ENCODE data around the gene KIAA0232. TPM values are rescaled to one million over a fixed set of nuclear protein-coding genes. Genes with fewer than 3 reads are reported as not detected.
A peak's percentile ranks its signal among the peaks of the same experiment; 100 is the strongest.

KIAA0232 gene
- total RNA-seq, 1 donor from 2014 or later = 28.1 TPM

DNA sequence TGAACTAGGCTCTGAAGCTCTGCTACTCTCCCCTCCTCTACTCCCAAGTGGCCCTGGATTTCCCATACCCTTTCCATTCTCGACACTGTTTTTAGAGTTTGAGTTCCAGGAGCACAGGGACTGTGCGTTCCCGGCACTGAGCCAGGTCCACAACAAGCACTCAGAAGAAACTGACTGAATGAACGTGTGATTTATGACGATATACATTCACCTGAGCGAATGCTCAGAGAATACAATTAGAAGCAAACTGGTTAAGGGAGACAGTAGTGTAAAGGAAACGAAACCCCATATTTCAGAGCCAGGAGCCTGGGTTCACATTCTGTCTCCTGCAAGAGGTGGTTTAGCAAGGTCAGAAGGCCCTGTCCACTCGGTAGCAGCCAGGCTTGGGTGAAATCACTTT, 1.4 kb upstream of the KIAA0232 start:
- Histone ChIP-seq H3K4me1 (peaks cover 25% of the 10 kb centered on the region), H3K27me3 (ENCODE audit: low read depth) (no peaks in the 10 kb centered on the region), H3K4me3 (no peak overlapping the region), H3K9me3 (no peaks in the 10 kb centered on the region), H3K27ac (no peak overlapping the region), H3K36me3 (no peaks in the 10 kb centered on the region)
- DNase-seq (no peak), ATAC-seq (no peak)
- TF ChIP-seq, protein P1, sequence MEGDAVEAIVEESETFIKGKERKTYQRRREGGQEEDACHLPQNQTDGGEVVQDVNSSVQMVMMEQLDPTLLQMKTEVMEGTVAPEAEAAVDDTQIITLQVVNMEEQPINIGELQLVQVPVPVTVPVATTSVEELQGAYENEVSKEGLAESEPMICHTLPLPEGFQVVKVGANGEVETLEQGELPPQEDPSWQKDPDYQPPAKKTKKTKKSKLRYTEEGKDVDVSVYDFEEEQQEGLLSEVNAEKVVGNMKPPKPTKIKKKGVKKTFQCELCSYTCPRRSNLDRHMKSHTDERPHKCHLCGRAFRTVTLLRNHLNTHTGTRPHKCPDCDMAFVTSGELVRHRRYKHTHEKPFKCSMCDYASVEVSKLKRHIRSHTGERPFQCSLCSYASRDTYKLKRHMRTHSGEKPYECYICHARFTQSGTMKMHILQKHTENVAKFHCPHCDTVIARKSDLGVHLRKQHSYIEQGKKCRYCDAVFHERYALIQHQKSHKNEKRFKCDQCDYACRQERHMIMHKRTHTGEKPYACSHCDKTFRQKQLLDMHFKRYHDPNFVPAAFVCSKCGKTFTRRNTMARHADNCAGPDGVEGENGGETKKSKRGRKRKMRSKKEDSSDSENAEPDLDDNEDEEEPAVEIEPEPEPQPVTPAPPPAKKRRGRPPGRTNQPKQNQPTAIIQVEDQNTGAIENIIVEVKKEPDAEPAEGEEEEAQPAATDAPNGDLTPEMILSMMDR (IDR thresholded peaks at IDR 0.05) = no peak
- intact Hi-C loops (cut with DNase I) = no loop called here

DNA sequence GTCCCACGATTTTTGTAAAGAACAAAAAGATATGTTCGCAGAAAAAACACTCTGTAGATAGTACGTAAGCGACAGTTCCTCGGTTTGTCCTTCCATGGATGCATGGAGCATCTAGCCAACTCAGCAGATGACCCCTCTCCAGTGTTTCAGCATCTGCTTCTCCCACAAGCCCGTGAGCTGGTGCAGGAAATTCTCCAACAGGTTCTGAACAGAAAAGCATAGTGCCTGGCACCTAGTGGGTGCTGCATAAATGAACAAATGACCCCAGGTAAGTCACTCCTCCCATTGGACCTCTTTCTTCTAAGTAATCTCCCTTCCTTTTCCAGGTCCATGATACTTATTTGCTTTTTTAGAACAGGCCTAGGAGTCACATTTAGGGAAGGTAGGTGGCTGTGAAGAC, 966 bp upstream of the KIAA0232 start:
- DNase-seq (no peak), ATAC-seq (no peak)
- peak overlapping the region; percentile 92 for H3K4me3 ChIP-seq
- peaks cover 27% of the 10 kb centered on the region for H3K4me1 ChIP-seq
- peaks cover 3% of the 10 kb centered on the region for H3K36me3 ChIP-seq
- TF ChIP-seq, protein P1 (IDR thresholded peaks at IDR 0.05) = no peak
- intact Hi-C loops (cut with DNase I) = no loop called here
- no peaks in the 10 kb centered on the region for H3K27me3 ChIP-seq (ENCODE audit: low read depth)
- H3K27ac ChIP-seq = peak overlapping the region; percentile 98
- no peaks in the 10 kb centered on the region for H3K9me3 ChIP-seq

DNA sequence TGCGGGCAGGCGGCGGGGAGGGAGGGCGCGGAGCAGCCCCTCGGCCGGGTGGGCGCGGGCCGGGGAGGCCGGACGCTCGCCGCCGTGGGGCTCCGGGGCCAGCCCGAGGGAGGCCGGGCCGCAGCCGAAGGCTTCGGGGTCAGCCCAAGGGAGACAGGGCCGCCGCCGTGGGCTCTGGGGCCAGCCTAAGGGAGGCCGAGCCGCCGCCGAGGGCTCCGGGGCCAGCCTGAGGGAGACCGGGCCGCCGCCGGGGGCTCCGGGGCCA, 251 bp downstream of the KIAA0232 start:
- peaks cover 7% of the 10 kb centered on the region for H3K36me3 ChIP-seq
- intact Hi-C loops (cut with DNase I) = no loop called here
- H3K27me3 ChIP-seq (ENCODE audit: low read depth) = no peaks in the 10 kb centered on the region
- ATAC-seq = peak; percentile 43 to 54
- H3K4me1 ChIP-seq = peaks cover 30% of the 10 kb centered on the region
- peak overlapping the region; percentile 92 for H3K4me3 ChIP-seq
- H3K9me3 ChIP-seq = no peaks in the 10 kb centered on the region
- H3K27ac ChIP-seq = peak overlapping the region; percentile 98
- TF ChIP-seq, protein P1 (IDR thresholded peaks at IDR 0.05) = no peak
- no peak for DNase-seq

DNA sequence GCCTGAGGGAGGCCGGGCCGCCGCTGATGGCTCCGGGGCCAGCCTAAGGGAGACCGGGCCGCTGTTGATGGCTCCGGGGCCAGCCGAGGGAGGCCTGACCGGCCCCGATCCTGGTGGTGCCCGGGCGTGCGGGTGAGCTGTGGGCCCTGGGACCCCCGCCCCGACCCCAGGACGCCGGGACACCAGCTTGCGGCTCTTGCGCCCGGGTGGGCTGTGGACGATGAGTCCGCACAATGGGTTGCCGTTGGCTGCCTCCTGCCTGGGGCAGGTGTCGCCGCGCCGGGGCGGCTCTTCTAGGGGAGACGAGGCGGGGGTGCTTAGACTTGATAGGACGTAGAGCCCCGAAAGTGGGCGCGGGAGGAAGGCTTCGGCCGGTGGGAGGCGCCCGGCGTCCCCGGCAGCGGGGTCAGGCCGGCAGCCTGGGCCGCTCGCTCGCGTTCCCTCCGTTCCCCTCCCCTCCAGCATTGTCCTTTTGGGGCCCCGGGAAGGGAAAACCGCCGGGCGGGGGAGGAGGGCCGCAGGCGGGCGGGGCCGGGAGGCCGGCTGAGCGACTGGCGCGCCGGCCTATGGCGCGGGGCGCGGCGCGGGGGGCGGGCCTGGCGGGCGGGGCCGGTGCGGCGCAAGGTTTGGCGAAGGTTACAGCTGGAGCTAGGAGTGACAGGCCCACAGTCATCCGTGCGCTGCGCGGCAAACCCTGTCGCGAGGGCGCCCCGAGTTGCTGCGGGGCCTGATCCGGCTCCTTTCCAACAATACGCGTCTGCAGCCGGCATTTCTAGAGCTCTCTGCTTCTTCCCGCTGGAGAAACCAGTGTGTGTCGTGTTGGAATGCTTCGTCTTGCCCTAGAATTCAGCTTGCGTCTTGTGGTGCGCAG, 819 bp downstream of the KIAA0232 start:
- intact Hi-C loops (cut with DNase I) = no loop called here
- no peaks in the 10 kb centered on the region for H3K9me3 ChIP-seq

DNA sequence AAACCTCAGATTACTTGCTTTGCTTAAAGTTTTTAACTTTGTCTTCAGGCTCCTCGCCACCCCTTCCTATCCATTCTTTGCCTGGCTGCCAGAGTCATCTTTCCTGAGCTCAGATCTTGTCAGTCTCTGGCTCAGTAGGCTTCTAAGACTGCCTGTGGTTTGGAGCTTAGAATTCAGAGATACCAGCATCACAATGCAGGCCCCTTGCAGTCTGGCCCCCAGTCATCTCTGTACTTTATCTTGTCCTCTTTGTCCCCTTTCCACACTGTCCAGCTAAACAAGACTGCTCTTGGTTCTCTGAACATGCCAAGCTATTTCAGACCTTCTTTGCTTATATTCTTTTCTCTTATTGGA, 3.0 kb downstream of the KIAA0232 start:
- Histone ChIP-seq H3K27me3 (ENCODE audit: low read depth) (no peaks in the 10 kb centered on the region), H3K9me3 (no peaks in the 10 kb centered on the region), H3K27ac (no peak overlapping the region), H3K4me1 (peaks cover 42% of the 10 kb centered on the region), H3K36me3 (peaks cover 7% of the 10 kb centered on the region), H3K4me3 (no peak overlapping the region)
- intact Hi-C loops (cut with DNase I) = no loop called here
- TF ChIP-seq, protein P1 (IDR thresholded peaks at IDR 0.05) = no peak
- ATAC-seq = no peak
- DNase-seq = no peak

More for the DNA sequence above, 819 bp downstream of the KIAA0232 start:
- H3K4me3 ChIP-seq = peak overlapping the region; percentile 92
- ATAC-seq (peak; percentile 94), DNase-seq (peak; percentile 91)
- H3K4me1 ChIP-seq = peaks cover 36% of the 10 kb centered on the region
- H3K27ac ChIP-seq = peak overlapping the region; percentile 98
- TF ChIP-seq, protein P1 (IDR thresholded peaks at IDR 0.05) = peak; percentile 21
- H3K36me3 ChIP-seq = peaks cover 7% of the 10 kb centered on the region
- no peaks in the 10 kb centered on the region for H3K27me3 ChIP-seq (ENCODE audit: low read depth)
